Transverse colon (tissue), 4 donors: ENCODE measurements around the gene SQOR. TPM values are rescaled to one million over a fixed set of nuclear protein-coding genes. Genes with fewer than 3 reads are reported as not detected.

Experiments
- DNase-seq: peaks from one replicate; pipeline ENCODE4 v3.0.0-alpha.2; 2019
- H3K27ac ChIP-seq, 4 donors: fragments of 200-600 bp; sonication (generic); 2 replicates each; pipeline ENCODE4 v1.5.1; 2016 to 2018; ENCODE audit warnings: inconsistent platforms in 4 of 4
- H3K27me3 ChIP-seq: fragments of 200-600 bp; sonication (generic); 2 replicates; pipeline ENCODE4 v1.5.1; 2017; ENCODE audit warnings: inconsistent platforms
- H3K36me3 ChIP-seq, 4 donors: fragments of 200-600 bp; sonication (generic); 2 replicates each; pipeline ENCODE4 v1.5.1; 2017 to 2019; ENCODE audit warnings: inconsistent platforms in 4 of 4
- H3K4me1 ChIP-seq, 4 donors: fragments of 200-600 bp; sonication (generic); 2 replicates each; pipeline ENCODE4 v1.5.1; 2017 to 2020; ENCODE audit warnings: inconsistent platforms in 4 of 4
- H3K4me3 ChIP-seq, 4 donors: fragments of 200-600 bp; sonication (generic); 1 replicate in 1 of 4; 2 replicates in 3 of 4; pipeline versions ENCODE4 v1.5.1 to v1.6.1; 2017 to 2019; ENCODE audit warnings: inconsistent platforms in 4 of 4
- H3K9me3 ChIP-seq, 2 donors: fragments of 200-600 bp; sonication (generic); 2 replicates each; pipeline ENCODE4 v1.5.1; 2017 to 2019; ENCODE audit warnings: inconsistent platforms in 2 of 2
- EP300 ChIP-seq: sonication (generic); formaldehyde crosslinking; IDR thresholded peaks from one replicate; pipeline ENCODE4 v1.6.1; 2017; ENCODE audit warnings: antibody characterized with exemption, low read depth
- POLR2A ChIP-seq: fragments of 450-650 bp; IDR thresholded peaks from one replicate; pipeline ENCODE4 v1.6.1; 2016; ENCODE audit warnings: antibody characterized with exemption, mild to moderate bottlenecking, moderate library complexity
- POLR2AphosphoS5 ChIP-seq, 3 donors: sonication (generic); formaldehyde crosslinking; IDR thresholded peaks; one replicate each; pipeline ENCODE4 v1.6.1; 2016; ENCODE audit warnings: antibody characterized with exemption in 3 of 3
- WGBS, 2 donors: methylation state at CpG; one replicate each; pipeline ENCODE4 v1.1.5; 2018; ENCODE audit warnings: low coverage in 1 of 2; 5-methylcytosine and 5-hydroxymethylcytosine counted together
- in situ Hi-C, 4 donors: fragments of 200-750 bp; cut with MboI; loops; one replicate each; pipeline versions ENCODE4 v1.15.0 to v1.15.1; 2017; ENCODE audit warnings: low sequenced_read_pairs in 3 of 4, low pct_ligation_motif_present in 1 of 4, low pct_unique_long_range_greater_than_20kb in 1 of 4
- intact Hi-C: fragments of 100-400 bp; cut with DNase I; formaldehyde crosslinking; loops from one replicate; pipeline ENCODE4 v1.15.1; 2023; ENCODE audit warnings: low total_unique reads
- total RNA-seq, 4 donors: library from RNA; depleted of rRNA; stranded (reverse); fragments of >200 nt; gene quantifications; one replicate each; pipeline ENCODE4 v1.1.0, GENCODE V29; 2016
- TF ChIP-seq, protein P1 (sequence below), 5 experiments: fragments of 200-600 bp in 3 of 5; fragments of 450-650 bp in 2 of 5; sonication (generic) in 3 of 5; IDR thresholded peaks; 1 replicate in 2 of 5; 2 replicates in 3 of 5; pipeline ENCODE4 v1.5.1; 2016 to 2017; ENCODE audit warnings: antibody characterized with exemption in 5 of 5, inconsistent platforms in 3 of 5, mild to moderate bottlenecking in 2 of 5, moderate library complexity in 1 of 5

The SQOR gene
- total RNA-seq, 4 donors from 2014 or later, result 106 to 377 (median 281) TPM

DNA sequence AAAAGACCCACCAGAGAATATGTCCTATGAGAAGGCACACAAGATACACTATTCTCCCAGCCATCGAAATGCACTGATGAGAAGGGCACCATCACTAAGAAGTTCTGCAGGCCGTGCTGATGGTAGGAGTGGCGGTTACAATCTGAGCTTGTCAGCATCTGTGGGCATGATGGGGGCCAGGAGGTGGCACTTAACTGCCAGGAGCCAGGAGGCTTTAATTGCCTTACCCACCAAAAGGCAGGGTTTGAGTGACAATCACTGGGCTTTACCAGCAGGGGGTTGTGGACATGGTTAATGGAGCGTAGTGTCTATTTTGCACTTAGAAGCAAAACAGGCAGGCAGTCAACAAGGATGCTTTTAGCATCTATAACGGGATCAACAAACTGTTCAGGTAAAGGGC is 16.0 kb upstream of the SQOR start:
- WGBS, 2 donors, result 77% methylated on average over 3 to 5 of the region's 5 CpGs
- in situ Hi-C loops (loop anchor here (10.0 to 25.0 kb wide), 4 partner anchors 157 to 457 kb away; partner anchors contain the start of gene SHF (in 1 of the 4)), intact Hi-C loops (no loop called here)
- no peaks in the 10 kb centered on the region for H3K27me3 ChIP-seq
- no peak overlapping the region for H3K27ac ChIP-seq
- H3K36me3 ChIP-seq, result no peaks in the 10 kb centered on the region
- no peaks in the 10 kb centered on the region for H3K9me3 ChIP-seq
- no peak for DNase-seq
- H3K4me1 ChIP-seq, result peaks cover 0 to 4% (median 0%) of the 10 kb centered on the region in 4 donors
- TF ChIP-seq POLR2AphosphoS5 (IDR thresholded peaks at IDR 0.05), result no peak
- TF ChIP-seq, protein P1, sequence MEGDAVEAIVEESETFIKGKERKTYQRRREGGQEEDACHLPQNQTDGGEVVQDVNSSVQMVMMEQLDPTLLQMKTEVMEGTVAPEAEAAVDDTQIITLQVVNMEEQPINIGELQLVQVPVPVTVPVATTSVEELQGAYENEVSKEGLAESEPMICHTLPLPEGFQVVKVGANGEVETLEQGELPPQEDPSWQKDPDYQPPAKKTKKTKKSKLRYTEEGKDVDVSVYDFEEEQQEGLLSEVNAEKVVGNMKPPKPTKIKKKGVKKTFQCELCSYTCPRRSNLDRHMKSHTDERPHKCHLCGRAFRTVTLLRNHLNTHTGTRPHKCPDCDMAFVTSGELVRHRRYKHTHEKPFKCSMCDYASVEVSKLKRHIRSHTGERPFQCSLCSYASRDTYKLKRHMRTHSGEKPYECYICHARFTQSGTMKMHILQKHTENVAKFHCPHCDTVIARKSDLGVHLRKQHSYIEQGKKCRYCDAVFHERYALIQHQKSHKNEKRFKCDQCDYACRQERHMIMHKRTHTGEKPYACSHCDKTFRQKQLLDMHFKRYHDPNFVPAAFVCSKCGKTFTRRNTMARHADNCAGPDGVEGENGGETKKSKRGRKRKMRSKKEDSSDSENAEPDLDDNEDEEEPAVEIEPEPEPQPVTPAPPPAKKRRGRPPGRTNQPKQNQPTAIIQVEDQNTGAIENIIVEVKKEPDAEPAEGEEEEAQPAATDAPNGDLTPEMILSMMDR (IDR thresholded peaks at IDR 0.05), result no peak
- TF ChIP-seq POLR2A, result no peak
- no peak for TF ChIP-seq EP300
- H3K4me3 ChIP-seq, result no peak overlapping the region

DNA sequence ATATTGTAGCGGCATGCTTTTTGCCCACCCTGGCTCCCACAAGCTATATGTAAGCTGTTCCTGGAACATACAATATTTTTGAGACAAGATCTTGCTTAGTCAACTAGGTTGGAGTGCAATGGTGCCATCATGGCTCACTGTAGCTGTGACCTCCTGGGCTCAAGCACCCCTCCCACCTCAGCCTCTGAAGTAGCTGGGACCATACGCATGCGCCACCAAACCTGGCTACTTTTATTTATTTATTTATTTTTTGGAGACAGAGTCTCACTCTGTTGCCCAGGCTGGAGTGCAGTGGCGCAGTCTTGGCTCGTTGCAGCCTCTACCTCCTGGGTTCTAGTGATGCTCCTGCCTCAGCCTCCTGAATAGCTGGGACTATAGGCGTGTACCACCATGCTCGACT is 6.7 kb upstream of the SQOR start:
- DNase-seq, result no peak
- H3K4me3 ChIP-seq, result no peak overlapping the region
- in situ Hi-C loops (no loop called here), intact Hi-C loops (no loop called here)
- H3K36me3 ChIP-seq, result no peaks in the 10 kb centered on the region
- peaks cover 0 to 10% of the 10 kb centered on the region in 2 donors for H3K9me3 ChIP-seq
- no peaks in the 10 kb centered on the region for H3K27me3 ChIP-seq
- TF ChIP-seq, protein P1 (IDR thresholded peaks at IDR 0.05), result no peak
- TF ChIP-seq EP300 (no peak), POLR2A (no peak), POLR2AphosphoS5 (IDR thresholded peaks at IDR 0.05) (no peak)
- WGBS, 2 donors, result 90 to 95% methylated on average over 4 to 7 of the region's 7 CpGs
- H3K27ac ChIP-seq, result no peak overlapping the region
- H3K4me1 ChIP-seq, result peaks cover 0 to 16% (median 6%) of the 10 kb centered on the region in 4 donors

- in situ Hi-C loops (no loop called here), intact Hi-C loops (no loop called here)
- Histone ChIP-seq H3K4me3 (peak overlapping the region in 1 of 4 donors; percentile 23), H3K27ac (peak overlapping the region; percentile 56 to 68 (median 60)), H3K9me3 (peaks cover 0 to 4% of the 10 kb centered on the region in 2 donors), H3K36me3 (no peaks in the 10 kb centered on the region), H3K4me1 (peaks cover 0 to 19% (median 9%) of the 10 kb centered on the region in 4 donors), H3K27me3 (no peaks in the 10 kb centered on the region)
- DNase-seq, result peak; percentile 46
- TF ChIP-seq, protein P1 (IDR thresholded peaks at IDR 0.05), result no peak
- TF ChIP-seq POLR2A (no peak), EP300 (no peak), POLR2AphosphoS5 (IDR thresholded peaks at IDR 0.05) (no peak)
- 60 to 78% methylated on average over 1 to 7 of the region's 7 CpGs for WGBS, 2 donors
These were observed 3.7 kb upstream of the SQOR start for GRCh38 chr15:45630917-45631691.

GRCh38 chr15:45631776-45632175 is 3.1 kb upstream of the SQOR start:
- in situ Hi-C loops (no loop called here), intact Hi-C loops (no loop called here)
- peak overlapping the region; percentile 56 to 68 (median 60) for H3K27ac ChIP-seq
- peaks cover 0 to 26% (median 14%) of the 10 kb centered on the region in 4 donors for H3K4me1 ChIP-seq
- H3K27me3 ChIP-seq, result no peaks in the 10 kb centered on the region
- TF ChIP-seq, protein P1 (IDR thresholded peaks at IDR 0.05), result no peak
- TF ChIP-seq POLR2A, result no peak
- TF ChIP-seq EP300, result no peak
- TF ChIP-seq POLR2AphosphoS5 (IDR thresholded peaks at IDR 0.05), result no peak
- no peaks in the 10 kb centered on the region for H3K36me3 ChIP-seq
- H3K9me3 ChIP-seq, result no peaks in the 10 kb centered on the region
- DNase-seq, result no peak
- WGBS, 2 donors, result 44 to 78% methylated on average over 2 of the region's 2 CpGs
- peak overlapping the region in 1 of 4 donors; percentile 23 for H3K4me3 ChIP-seq
